Liver (tissue), 9 donors: ENCODE data around the gene FILIP1L. TPM values are rescaled to one million over a fixed set of nuclear protein-coding genes. Genes with fewer than 3 reads are reported as not detected.

Experiments
- DNase-seq: peaks from one replicate; pipeline ENCODE4 v3.0.0-alpha.2; 2017; ENCODE audit warnings: low spot score
- H3K27ac ChIP-seq, 2 donors: one replicate each; pipeline ENCODE4 v1.7.0; 2013; ENCODE audit warnings: inconsistent platforms in 2 of 2, low read length in 2 of 2, control low read depth in 1 of 2, low read depth in 1 of 2, mild to moderate bottlenecking in 1 of 2
- H3K27me3 ChIP-seq, 4 donors: one replicate each; pipeline versions ENCODE4 v1.6.1 to v1.7.0; 2013; ENCODE audit warnings: low read length in 3 of 4, inconsistent platforms in 1 of 4, mild to moderate bottlenecking in 1 of 4, moderate library complexity in 1 of 4; ENCODE audit not compliant: control insufficient read depth in 4 of 4, insufficient read depth in 4 of 4
- H3K36me3 ChIP-seq, 4 donors: one replicate each; pipeline versions ENCODE4 v1.6.1 to v1.7.0; 2013; ENCODE audit warnings: low read length in 3 of 4, mild to moderate bottlenecking in 3 of 4, low read depth in 1 of 4, moderate library complexity in 1 of 4; ENCODE audit not compliant: control insufficient read depth in 4 of 4, insufficient read depth in 3 of 4
- H3K4me1 ChIP-seq, 4 donors: one replicate each; pipeline versions ENCODE4 v1.6.1 to v1.7.0; 2013; ENCODE audit warnings: low read length in 3 of 4, mild to moderate bottlenecking in 3 of 4, moderate library complexity in 1 of 4; ENCODE audit not compliant: control insufficient read depth in 4 of 4, insufficient read depth in 4 of 4
- H3K4me3 ChIP-seq, 3 donors: one replicate each; pipeline versions ENCODE4 v1.6.1 to v1.7.0; 2013; ENCODE audit warnings: low read length in 3 of 3, control low read depth in 1 of 3, low read depth in 1 of 3, mild to moderate bottlenecking in 1 of 3
- H3K9ac ChIP-seq, 2 donors: one replicate each; pipeline ENCODE4 v1.7.0; 2013; ENCODE audit warnings: low read length in 2 of 2, mild to moderate bottlenecking in 2 of 2, moderate library complexity in 2 of 2, control low read depth in 1 of 2, low read depth in 1 of 2
- H3K9me3 ChIP-seq, 4 donors: one replicate each; pipeline versions ENCODE4 v1.6.1 to v1.7.0; 2013; ENCODE audit warnings: low read length in 3 of 4; ENCODE audit not compliant: control insufficient read depth in 4 of 4
- EGR1 ChIP-seq, 2 donors: IDR thresholded peaks; 2 replicates each; pipeline ENCODE4 v1.6.1; 2016 to 2018; ENCODE audit warnings: antibody characterized with exemption in 2 of 2, low read depth in 2 of 2
- FOXA1 ChIP-seq: IDR thresholded peaks from 2 replicates; pipeline ENCODE4 v1.6.1; 2016; ENCODE audit warnings: antibody characterized with exemption
- FOXA2 ChIP-seq: IDR thresholded peaks from 2 replicates; pipeline ENCODE4 v1.6.1; 2016; ENCODE audit warnings: antibody characterized with exemption
- GABPA ChIP-seq, 2 donors: IDR thresholded peaks in 1 of 2; conservative IDR thresholded peaks in 1 of 2; 2 replicates each; pipeline ENCODE4 v1.6.1; 2016; ENCODE audit warnings: antibody characterized with exemption in 2 of 2, mild to moderate bottlenecking in 1 of 2, moderate library complexity in 1 of 2
- HNF4A ChIP-seq, 2 donors: conservative IDR thresholded peaks; 2 replicates each; pipeline ENCODE4 v1.6.1; 2016; ENCODE audit warnings: antibody characterized with exemption in 2 of 2, mild to moderate bottlenecking in 2 of 2
- HNF4G ChIP-seq: IDR thresholded peaks from 2 replicates; pipeline ENCODE4 v1.6.1; 2016; ENCODE audit warnings: antibody characterized with exemption
- JUND ChIP-seq, 2 donors: IDR thresholded peaks; 2 replicates each; pipeline ENCODE4 v1.6.1; 2016; ENCODE audit warnings: antibody characterized with exemption in 2 of 2
- NR2F2 ChIP-seq: IDR thresholded peaks from 2 replicates; pipeline ENCODE4 v1.6.1; 2016; ENCODE audit warnings: antibody characterized with exemption
- RXRA ChIP-seq, 2 donors: IDR thresholded peaks; 2 replicates each; pipeline ENCODE4 v1.6.1; 2017 to 2018; ENCODE audit warnings: antibody characterized with exemption in 2 of 2, mild to moderate bottlenecking in 1 of 2
- TAF1 ChIP-seq: conservative IDR thresholded peaks from 2 replicates; pipeline ENCODE4 v1.6.1; 2016; ENCODE audit warnings: antibody characterized with exemption, mild to moderate bottlenecking
- YY1 ChIP-seq: IDR thresholded peaks from 2 replicates; pipeline ENCODE4 v1.6.1; 2016; ENCODE audit warnings: antibody characterized with exemption, mild to moderate bottlenecking
- WGBS: extraction: QIAGEN DNeasy Blood & Tissue Kit; methylation state at CpG from one replicate; pipeline ENCODE4 v1.1.7; 2013; 5-methylcytosine and 5-hydroxymethylcytosine counted together
- polyA plus RNA-seq, 2 donors: library from polyadenylated mRNA; stranded (reverse) in 1 of 2; unstranded in 1 of 2; fragments of 200-250 nt in 1 of 2; fragments of >200 nt in 1 of 2; fragmentation: Nextera tagmentation in 1 of 2; extraction: Ambion mirVana in 1 of 2; gene quantifications; one replicate each; pipeline versions ENCODE4 v1.2.1 to v1.2.3, GENCODE V29; 2013 to 2015
- total RNA-seq, 2 donors: library from RNA; depleted of rRNA; stranded (reverse); fragments of >200 nt; gene quantifications; one replicate each; pipeline ENCODE4 v1.2.3, GENCODE V29; 2014
- TF ChIP-seq, protein P1 (sequence below): IDR thresholded peaks from 2 replicates; pipeline ENCODE4 v1.6.1; 2016; ENCODE audit warnings: antibody characterized with exemption, mild to moderate bottlenecking
- TF ChIP-seq, protein P2 (sequence below): IDR thresholded peaks from 2 replicates; pipeline ENCODE4 v1.6.1; 2016; ENCODE audit warnings: antibody characterized with exemption
- donor health status: healthy.
- donor health status: healthy.
- donor health status: healthy.
- donor health status: healthy.
- donor health status: healthy.

Gene FILIP1L
- total and polyA plus RNA-seq, 4 donors, result 1.4 to 6.5 (median 1.9) TPM

DNA sequence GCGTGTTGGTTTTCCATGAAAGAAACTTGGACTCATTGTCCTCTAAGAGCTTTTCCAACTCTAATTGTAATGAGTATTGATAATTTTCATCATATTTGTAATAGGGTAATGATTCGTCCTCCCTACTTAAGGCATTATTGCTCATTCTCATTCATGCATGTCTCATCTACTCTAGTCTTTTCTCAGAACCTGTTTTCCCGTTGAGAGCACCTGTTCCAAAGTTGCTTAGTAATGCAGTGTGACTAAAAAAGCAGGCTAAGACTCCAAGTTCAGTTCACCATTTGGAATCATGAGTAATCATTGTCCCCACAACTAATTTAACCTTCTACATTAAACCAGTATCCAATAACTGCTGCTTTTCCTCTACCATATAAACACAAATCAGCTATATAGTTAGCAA lies 84.0 kb downstream of the FILIP1L start:
- H3K36me3 ChIP-seq, result no peaks in the 10 kb centered on the region
- WGBS, result 96% methylated on average over 3 of the region's 3 CpGs

DNA sequence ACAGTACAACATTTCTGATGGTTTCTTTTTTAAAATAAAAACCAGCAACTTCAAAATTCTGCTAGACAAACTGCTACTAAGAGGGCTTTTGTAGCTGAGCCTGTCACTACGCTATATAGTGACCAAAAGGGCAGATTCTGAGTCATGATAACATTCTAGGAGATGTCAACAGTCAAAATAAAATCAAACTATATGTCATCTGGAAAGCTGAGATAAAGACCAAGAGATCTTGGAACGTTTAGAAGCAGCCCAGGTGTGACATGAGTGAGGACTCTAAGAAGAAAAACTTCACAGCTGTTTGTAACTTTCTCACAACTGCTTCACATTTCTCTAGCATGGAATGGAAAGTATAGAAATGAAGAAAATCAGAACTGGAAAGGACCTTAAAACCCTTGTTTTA lies 84.6 kb downstream of the FILIP1L start:
- Histone ChIP-seq H3K27me3 (no peaks in the 10 kb centered on the region), H3K36me3 (no peaks in the 10 kb centered on the region), H3K9me3 (no peaks in the 10 kb centered on the region), H3K27ac (no peak overlapping the region), H3K4me1 (no peaks in the 10 kb centered on the region), H3K4me3 (no peak overlapping the region), H3K9ac (no peak overlapping the region)
- TF ChIP-seq RXRA (IDR thresholded peaks at IDR 0.05), result no peak
- TF ChIP-seq EGR1 (IDR thresholded peaks at IDR 0.05; ENCODE audit: low read depth in 2 of 2), result no peak
- no peak for TF ChIP-seq JUND (IDR thresholded peaks at IDR 0.05)
- TF ChIP-seq FOXA1, result no peak
- no peak for TF ChIP-seq GABPA (IDR thresholded peaks at IDR 0.05 in 1 of 2, conservative IDR thresholded peaks at IDR 0.05 in 1 of 2)
- TF ChIP-seq, protein P1, sequence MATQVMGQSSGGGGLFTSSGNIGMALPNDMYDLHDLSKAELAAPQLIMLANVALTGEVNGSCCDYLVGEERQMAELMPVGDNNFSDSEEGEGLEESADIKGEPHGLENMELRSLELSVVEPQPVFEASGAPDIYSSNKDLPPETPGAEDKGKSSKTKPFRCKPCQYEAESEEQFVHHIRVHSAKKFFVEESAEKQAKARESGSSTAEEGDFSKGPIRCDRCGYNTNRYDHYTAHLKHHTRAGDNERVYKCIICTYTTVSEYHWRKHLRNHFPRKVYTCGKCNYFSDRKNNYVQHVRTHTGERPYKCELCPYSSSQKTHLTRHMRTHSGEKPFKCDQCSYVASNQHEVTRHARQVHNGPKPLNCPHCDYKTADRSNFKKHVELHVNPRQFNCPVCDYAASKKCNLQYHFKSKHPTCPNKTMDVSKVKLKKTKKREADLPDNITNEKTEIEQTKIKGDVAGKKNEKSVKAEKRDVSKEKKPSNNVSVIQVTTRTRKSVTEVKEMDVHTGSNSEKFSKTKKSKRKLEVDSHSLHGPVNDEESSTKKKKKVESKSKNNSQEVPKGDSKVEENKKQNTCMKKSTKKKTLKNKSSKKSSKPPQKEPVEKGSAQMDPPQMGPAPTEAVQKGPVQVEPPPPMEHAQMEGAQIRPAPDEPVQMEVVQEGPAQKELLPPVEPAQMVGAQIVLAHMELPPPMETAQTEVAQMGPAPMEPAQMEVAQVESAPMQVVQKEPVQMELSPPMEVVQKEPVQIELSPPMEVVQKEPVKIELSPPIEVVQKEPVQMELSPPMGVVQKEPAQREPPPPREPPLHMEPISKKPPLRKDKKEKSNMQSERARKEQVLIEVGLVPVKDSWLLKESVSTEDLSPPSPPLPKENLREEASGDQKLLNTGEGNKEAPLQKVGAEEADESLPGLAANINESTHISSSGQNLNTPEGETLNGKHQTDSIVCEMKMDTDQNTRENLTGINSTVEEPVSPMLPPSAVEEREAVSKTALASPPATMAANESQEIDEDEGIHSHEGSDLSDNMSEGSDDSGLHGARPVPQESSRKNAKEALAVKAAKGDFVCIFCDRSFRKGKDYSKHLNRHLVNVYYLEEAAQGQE, result no peak
- no peak for TF ChIP-seq TAF1
- TF ChIP-seq HNF4G, result no peak
- no peak for TF ChIP-seq FOXA2
- DNase-seq, result no peak
- WGBS, result 80% methylated on average over 2 of the region's 2 CpGs

More for the DNA sequence above, 84.0 kb downstream of the FILIP1L start:
- H3K27me3 ChIP-seq, result no peaks in the 10 kb centered on the region
- H3K9me3 ChIP-seq, result no peaks in the 10 kb centered on the region
- no peaks in the 10 kb centered on the region for H3K4me1 ChIP-seq
- no peak overlapping the region for H3K9ac ChIP-seq
- H3K27ac ChIP-seq, result no peak overlapping the region
- no peak overlapping the region for H3K4me3 ChIP-seq
- no peak for DNase-seq
- no peak for TF ChIP-seq NR2F2
- no peak for TF ChIP-seq FOXA2
- TF ChIP-seq, protein P2, sequence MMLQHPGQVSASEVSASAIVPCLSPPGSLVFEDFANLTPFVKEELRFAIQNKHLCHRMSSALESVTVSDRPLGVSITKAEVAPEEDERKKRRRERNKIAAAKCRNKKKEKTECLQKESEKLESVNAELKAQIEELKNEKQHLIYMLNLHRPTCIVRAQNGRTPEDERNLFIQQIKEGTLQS, result no peak
- no peak for TF ChIP-seq YY1
- TF ChIP-seq, protein P1, result no peak
- TF ChIP-seq FOXA1, result no peak
- no peak for TF ChIP-seq HNF4A (conservative IDR thresholded peaks at IDR 0.05)
